SK-N-SH (cell line): ENCODE data around the gene DNAJC16. TPM values are rescaled to one million over a fixed set of nuclear protein-coding genes. Genes with fewer than 3 reads are reported as not detected.

Source experiments
- CTCF ChIA-PET: fragments of 300-600, 350-600 bp; formaldehyde crosslinking; extraction: SDS; loops from one replicate; lab custom pipeline; 2021; lab: Yijun Ruan, JAX
- POLR2A ChIA-PET: fragments of 350-600 bp; sonication (Branson Sonifier 250); formaldehyde crosslinking; extraction: SDS; loops from one replicate; lab custom pipeline; 2020; ENCODE audit warnings: antibody characterized with exemption, inconsistent platforms; lab: Yijun Ruan, JAX
- DNase-seq: peaks from one replicate; pipeline ENCODE4 v3.0.0; 2012
- H2AFZ ChIP-seq: fragments of 200-600 bp; sonication (generic); 2 replicates; pipeline ENCODE4 v1.8.1; 2016; ENCODE audit warnings: antibody characterized with exemption, mild to moderate bottlenecking, low read depth
- H3F3A ChIP-seq: fragments of 200-600 bp; sonication (generic); replicated peaks from 2 replicates; pipeline ENCODE3; 2016; ENCODE audit warnings: antibody characterized with exemption, mild to moderate bottlenecking; ENCODE audit not compliant: insufficient read depth
- H3K27ac ChIP-seq, 2 experiments: fragments of 200-500 bp in 1 of 2; fragments of 200-600 bp in 1 of 2; sonication (Bioruptor generic) in 1 of 2; sonication (generic), shearing (Covaris generic) in 1 of 2; 2 replicates each; pipeline versions ENCODE4 v1.5.1 to v1.6.1; 2014 to 2016; ENCODE audit warnings: low read depth in 2 of 2, inconsistent platforms in 1 of 2, low read length in 1 of 2, mild to moderate bottlenecking in 1 of 2, mixed read lengths in 1 of 2
- H3K27me3 ChIP-seq: fragments of 200-600 bp; sonication (generic), shearing (Covaris generic); 2 replicates; pipeline ENCODE4 v1.6.1; 2016; ENCODE audit warnings: mixed run types; ENCODE audit not compliant: insufficient read depth
- H3K36me3 ChIP-seq, 2 experiments: fragments of 200-500 bp in 1 of 2; fragments of 200-600 bp in 1 of 2; sonication (Bioruptor generic) in 1 of 2; sonication (generic) in 1 of 2; replicated peaks in 1 of 2; 2 replicates each; pipeline versions ENCODE3 to v1.5.1; 2014 to 2016; ENCODE audit warnings: low read length in 1 of 2, mild to moderate bottlenecking in 1 of 2; ENCODE audit not compliant: insufficient read depth in 2 of 2, control insufficient read depth in 1 of 2
- H3K4me1 ChIP-seq, 2 experiments: fragments of 200-500 bp in 1 of 2; fragments of 200-600 bp in 1 of 2; sonication (Bioruptor generic) in 1 of 2; sonication (generic), shearing (Covaris generic) in 1 of 2; 2 replicates each; pipeline versions ENCODE4 v1.5.1 to v1.6.1; 2014 to 2016; ENCODE audit warnings: low read depth in 1 of 2, low read length in 1 of 2, mixed run types in 1 of 2; ENCODE audit not compliant: insufficient read depth in 2 of 2, control insufficient read depth in 1 of 2
- H3K4me2 ChIP-seq: fragments of 200-600 bp; sonication (generic), shearing (Covaris generic); 2 replicates; pipeline ENCODE4 v1.6.1; 2017; ENCODE audit warnings: mixed run types
- H3K4me3 ChIP-seq, 2 experiments: fragments of 200-500 bp in 1 of 2; fragments of 200-600 bp in 1 of 2; sonication (Bioruptor generic) in 1 of 2; sonication (generic), shearing (Covaris generic) in 1 of 2; 2 replicates each; pipeline versions ENCODE4 v1.5.1 to v1.8.1; 2014 to 2016; ENCODE audit warnings: low read depth in 2 of 2, inconsistent platforms in 1 of 2, low read length in 1 of 2, mild to moderate bottlenecking in 1 of 2, mixed read lengths in 1 of 2, moderate library complexity in 1 of 2
- H3K79me2 ChIP-seq: fragments of 200-600 bp; sonication (generic); 2 replicates; pipeline ENCODE4 v1.8.1; 2017; ENCODE audit warnings: mild to moderate bottlenecking; ENCODE audit not compliant: insufficient read depth
- H3K9ac ChIP-seq: fragments of 200-600 bp; sonication (generic); 2 replicates; pipeline ENCODE4 v1.6.1; 2017; ENCODE audit warnings: mixed run types
- H3K9me2 ChIP-seq: fragments of 200-600 bp; sonication (generic); 2 replicates; pipeline ENCODE4 v1.6.1; 2017; ENCODE audit warnings: mixed run types
- H3K9me3 ChIP-seq: fragments of 200-600 bp; sonication (generic); 2 replicates; pipeline ENCODE4 v1.6.1; 2017; ENCODE audit warnings: mixed run types, mild to moderate bottlenecking, moderate library complexity
- H4K20me1 ChIP-seq: fragments of 200-600 bp; sonication (generic); 2 replicates; pipeline ENCODE4 v1.6.1; 2017; ENCODE audit warnings: mild to moderate bottlenecking, mixed run types; ENCODE audit not compliant: insufficient read depth
- EZH2phosphoT487 ChIP-seq: fragments of 200-600 bp; sonication (generic); IDR thresholded peaks from 2 replicates; pipeline ENCODE4 v1.6.1; 2017; ENCODE audit warnings: low read depth, mixed run types, mild to moderate bottlenecking, antibody characterized with exemption, moderate library complexity, borderline replicate concordance
- FOXJ3 ChIP-seq: sonication (generic); formaldehyde crosslinking; IDR thresholded peaks from 2 replicates; pipeline ENCODE4 v1.5.1; 2020; ENCODE audit warnings: mild to moderate bottlenecking, missing genetic modification reagents
- MEF2A ChIP-seq: IDR thresholded peaks from 2 replicates; pipeline ENCODE4 v1.4.0; 2012; ENCODE audit warnings: low read depth, borderline replicate concordance
- POLR2AphosphoS5 ChIP-seq: IDR thresholded peaks from 2 replicates; pipeline ENCODE4 v1.6.1; 2012; ENCODE audit warnings: low read depth, low read length
- RAD21 ChIP-seq: IDR thresholded peaks from 2 replicates; pipeline ENCODE4 v1.6.1; 2012; ENCODE audit warnings: mild to moderate bottlenecking, low read length
- REST ChIP-seq: IDR thresholded peaks from 2 replicates; pipeline ENCODE4 v1.6.1; 2012; ENCODE audit warnings: mild to moderate bottlenecking, low read depth, low read length, moderate library complexity
- RFX5 ChIP-seq: IDR thresholded peaks from 2 replicates; pipeline ENCODE4 v1.6.1; 2012; ENCODE audit warnings: mild to moderate bottlenecking, improper control_type of control experiment, low read length
- SIN3A ChIP-seq: IDR thresholded peaks from 2 replicates; pipeline ENCODE4 v1.6.1; 2012; ENCODE audit warnings: low read depth, mild to moderate bottlenecking, low read length, moderate library complexity, borderline replicate concordance
- SMC3 ChIP-seq: IDR thresholded peaks from 2 replicates; pipeline ENCODE4 v1.6.1; 2012; ENCODE audit warnings: low read depth, low read length, improper control_type of control experiment
- TAF1 ChIP-seq: IDR thresholded peaks from 2 replicates; pipeline ENCODE4 v1.6.1; 2012; ENCODE audit warnings: low read depth, mild to moderate bottlenecking, low read length, moderate library complexity, borderline replicate concordance
- TEAD4 ChIP-seq: IDR thresholded peaks from 2 replicates; pipeline ENCODE4 v1.4.0; 2012; ENCODE audit warnings: mild to moderate bottlenecking, borderline replicate concordance; ENCODE audit not compliant: insufficient read depth
- YY1 ChIP-seq: IDR thresholded peaks from 2 replicates; pipeline ENCODE4 v1.4.0; 2012; ENCODE audit warnings: low read depth, mild to moderate bottlenecking
- WGBS: methylation state at CpG from one replicate; pipeline ENCODE4 v1.1.6; 2017; ENCODE audit warnings: low lambda C conversion rate; 5-methylcytosine and 5-hydroxymethylcytosine counted together
- polyA plus RNA-seq, 3 experiments: library from polyadenylated mRNA; depleted of rRNA; stranded (reverse); fragments of >200 nt; gene quantifications; 2 replicates each; pipeline ENCODE4 v1.2.3, GENCODE V29; 2012
- TF ChIP-seq, protein P1 (sequence below): fragments of 200-600 bp; sonication (generic); IDR thresholded peaks from 2 replicates; pipeline ENCODE4 v1.6.1; 2017; ENCODE audit warnings: antibody characterized with exemption, mild to moderate bottlenecking, moderate library complexity

Gene DNAJC16
- polyA plus RNA-seq, 1 of the 3 experiments (the other 2 are of a cell fraction), result 8.4 TPM

- TF ChIP-seq, protein P1, sequence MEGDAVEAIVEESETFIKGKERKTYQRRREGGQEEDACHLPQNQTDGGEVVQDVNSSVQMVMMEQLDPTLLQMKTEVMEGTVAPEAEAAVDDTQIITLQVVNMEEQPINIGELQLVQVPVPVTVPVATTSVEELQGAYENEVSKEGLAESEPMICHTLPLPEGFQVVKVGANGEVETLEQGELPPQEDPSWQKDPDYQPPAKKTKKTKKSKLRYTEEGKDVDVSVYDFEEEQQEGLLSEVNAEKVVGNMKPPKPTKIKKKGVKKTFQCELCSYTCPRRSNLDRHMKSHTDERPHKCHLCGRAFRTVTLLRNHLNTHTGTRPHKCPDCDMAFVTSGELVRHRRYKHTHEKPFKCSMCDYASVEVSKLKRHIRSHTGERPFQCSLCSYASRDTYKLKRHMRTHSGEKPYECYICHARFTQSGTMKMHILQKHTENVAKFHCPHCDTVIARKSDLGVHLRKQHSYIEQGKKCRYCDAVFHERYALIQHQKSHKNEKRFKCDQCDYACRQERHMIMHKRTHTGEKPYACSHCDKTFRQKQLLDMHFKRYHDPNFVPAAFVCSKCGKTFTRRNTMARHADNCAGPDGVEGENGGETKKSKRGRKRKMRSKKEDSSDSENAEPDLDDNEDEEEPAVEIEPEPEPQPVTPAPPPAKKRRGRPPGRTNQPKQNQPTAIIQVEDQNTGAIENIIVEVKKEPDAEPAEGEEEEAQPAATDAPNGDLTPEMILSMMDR, result no peak
Measured at GRCh38 chr1:15500184-15501178, 26.2 kb upstream of the DNAJC16 start (continued).

DNA sequence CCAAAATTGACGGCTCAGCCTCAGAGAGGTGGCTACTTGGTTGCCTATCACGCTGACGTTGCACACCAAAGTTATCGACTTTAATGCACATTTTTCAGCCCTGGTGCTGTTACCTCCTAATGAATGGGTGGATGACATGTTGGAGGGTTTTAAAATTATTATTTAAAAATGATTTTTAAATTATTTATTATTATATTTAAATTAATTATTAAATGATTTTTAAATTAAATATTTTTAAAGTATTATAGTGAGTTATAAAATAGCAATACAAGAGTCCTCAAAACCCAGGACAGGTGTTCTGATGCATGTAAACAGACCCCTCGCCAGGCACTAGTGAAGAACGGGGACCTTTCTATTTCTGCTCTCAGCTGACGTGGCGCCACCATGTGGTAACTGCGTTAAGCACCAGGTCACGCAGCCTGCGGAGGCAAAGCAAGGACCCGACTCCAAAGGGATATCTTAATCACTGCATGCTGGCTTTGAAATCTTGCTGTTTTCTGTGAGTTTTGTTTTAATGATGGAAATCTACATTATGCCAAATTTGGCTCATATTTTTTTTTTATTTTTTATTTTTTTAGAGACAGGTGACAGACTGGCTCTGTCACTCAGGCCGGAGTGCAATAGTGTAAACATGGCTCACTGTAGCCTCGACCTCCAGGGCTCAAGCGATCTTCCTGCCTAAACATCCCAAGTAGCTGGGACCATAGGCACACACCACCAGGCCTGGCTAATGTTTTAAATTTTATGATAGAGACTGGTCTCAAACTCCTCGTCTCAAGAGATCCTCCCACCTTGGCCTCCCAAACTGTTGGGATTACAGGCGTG, 25.2 kb upstream of the DNAJC16 start:
- Histone ChIP-seq H3K9me3 (no peaks in the 10 kb centered on the region), H3K27me3 (no peaks in the 10 kb centered on the region), H3K79me2 (no peaks in the 10 kb centered on the region), H3K27ac (no peak overlapping the region), H3K9ac (no peak overlapping the region), H2AFZ (no peak overlapping the region), H3F3A (peaks cover 3% of the 10 kb centered on the region), H3K9me2 (no peaks in the 10 kb centered on the region), H4K20me1 (no peaks in the 10 kb centered on the region), H3K4me1 (no peaks in the 10 kb centered on the region; a peak in 1 of 4 replicates), H3K4me3 (no peak overlapping the region; a peak in 1 of 4 replicates), H3K4me2 (no peak overlapping the region), H3K36me3 (peaks cover 0 to 17% of the 10 kb centered on the region in 2 experiments)
- CTCF ChIA-PET, result interaction anchor here (1.6 to 1.7 kb wide), 3 partner anchors 12 to 177 kb away, joined by 5 to 10 read pairs (median 5); no protein-coding TSS in a partner anchor
- DNase-seq, result peak; percentile 78
- POLR2A ChIA-PET, result no interaction called here
- WGBS, result 64% methylated on average over 17 of the region's 17 CpGs
- no peak for TF ChIP-seq RFX5
- TF ChIP-seq RAD21, result peak; percentile 65
- no peak for TF ChIP-seq SIN3A
- peak; percentile 59 for TF ChIP-seq SMC3
- TF ChIP-seq, protein P1, result peak; percentile 75

- WGBS, result 73% methylated on average over 3 of the region's 4 CpGs
- Histone ChIP-seq H3F3A (peaks cover 3% of the 10 kb centered on the region), H4K20me1 (no peaks in the 10 kb centered on the region), H3K9me3 (no peaks in the 10 kb centered on the region), H3K79me2 (no peaks in the 10 kb centered on the region), H3K9ac (no peak overlapping the region), H3K4me3 (no peak overlapping the region), H3K36me3 (peaks cover 0 to 18% of the 10 kb centered on the region in 2 experiments), H3K27me3 (no peaks in the 10 kb centered on the region), H3K27ac (no peak overlapping the region), H3K9me2 (no peaks in the 10 kb centered on the region), H2AFZ (no peak overlapping the region), H3K4me1 (no peaks in the 10 kb centered on the region; a peak in 1 of 4 replicates), H3K4me2 (no peak overlapping the region)
- ChIA-PET POLR2A (no interaction called here), CTCF (no interaction called here)
- DNase-seq, result no peak
- TF ChIP-seq TAF1 (no peak), YY1 (no peak), FOXJ3 (CRISPR knock-in tag) (no peak), REST (no peak), POLR2AphosphoS5 (no peak), MEF2A (no peak), EZH2phosphoT487 (no peak), TEAD4 (no peak)
Measured at GRCh38 chr1:15504436-15504835, 22.2 kb upstream of the DNAJC16 start.
